IMR-90 (cell line): Measurements from ENCODE around the gene TFCP2. TPM values are rescaled to one million over a fixed set of nuclear protein-coding genes. Genes with fewer than 3 reads are reported as not detected.

Experiments used
- ATAC-seq: fragments of 200-7000 bp; cut with Tn5 transposase; 2 replicates; pipeline ENCODE4 v1.9.1; 2020; ENCODE audit warnings: low read depth, mild to moderate bottlenecking, moderate library complexity
- BruUV-seq: library from RNA; stranded (reverse); fragments of 400-500 nt; replicated peaks from 2 replicates; lab custom pipeline; 2021; lab: Mats Ljungman, UMichigan
- CTCF ChIA-PET: fragments of 300-600 bp; formaldehyde crosslinking; extraction: SDS; loops from one replicate; lab custom pipeline; 2021; ENCODE audit warnings: antibody characterized with exemption; lab: Yijun Ruan, JAX
- POLR2A ChIA-PET: fragments of 300-600 bp; sonication (Branson Sonifier 250); formaldehyde crosslinking; loops from one replicate; lab custom pipeline; 2022; ENCODE audit warnings: antibody characterized with exemption; ENCODE audit not compliant: unreplicated experiment; lab: Charles Lee
- DNase-seq: peaks from one replicate; pipeline ENCODE4 v3.0.0; 2013
- H2AFZ ChIP-seq: replicated peaks from 2 replicates; pipeline ENCODE3; 2013; ENCODE audit warnings: low read length, mild to moderate bottlenecking; ENCODE audit not compliant: poor library complexity
- H2AK5ac ChIP-seq: 2 replicates; pipeline ENCODE4 v1.6.1; 2013; ENCODE audit warnings: low read depth, low read length, inconsistent platforms
- H2AK9ac ChIP-seq: replicated peaks from 2 replicates; pipeline ENCODE3; 2013; ENCODE audit warnings: mild to moderate bottlenecking, low read depth, low read length, moderate library complexity; ENCODE audit not compliant: poor library complexity
- H2BK120ac ChIP-seq: 2 replicates; pipeline ENCODE4 v1.6.1; 2013; ENCODE audit warnings: low read depth, low read length, inconsistent platforms
- H2BK15ac ChIP-seq: 3 replicates; pipeline ENCODE4 v1.6.1; 2013; ENCODE audit warnings: low read depth, low read length, inconsistent platforms
- H2BK20ac ChIP-seq: 2 replicates; pipeline ENCODE4 v1.6.1; 2013; ENCODE audit warnings: low read depth, mild to moderate bottlenecking, inconsistent platforms, low read length, moderate library complexity
- H2BK5ac ChIP-seq: 2 replicates; pipeline ENCODE4 v1.6.1; 2013; ENCODE audit warnings: mild to moderate bottlenecking, low read depth, low read length, inconsistent platforms; ENCODE audit not compliant: poor library complexity, severe bottlenecking
- H3K14ac ChIP-seq: replicated peaks from 2 replicates; pipeline ENCODE4 v1.6.1; 2013; ENCODE audit warnings: low read depth, low read length, inconsistent platforms
- H3K18ac ChIP-seq: 2 replicates; pipeline ENCODE4 v1.6.1; 2013; ENCODE audit warnings: low read depth, low read length, control low read depth
- H3K23ac ChIP-seq: 2 replicates; pipeline ENCODE4 v1.6.1; 2013; ENCODE audit warnings: low read depth, low read length, inconsistent platforms
- H3K27ac ChIP-seq: 2 replicates; pipeline ENCODE4 v1.5.1; 2013; ENCODE audit warnings: mild to moderate bottlenecking, control low read depth, low read length; ENCODE audit not compliant: insufficient read depth
- H3K27me3 ChIP-seq: 2 replicates; pipeline ENCODE4 v1.6.1; 2013; ENCODE audit warnings: low read length; ENCODE audit not compliant: control insufficient read depth, insufficient read depth
- H3K36me3 ChIP-seq: 2 replicates; pipeline ENCODE4 v1.6.1; 2013; ENCODE audit warnings: low read length, mixed read lengths; ENCODE audit not compliant: control insufficient read depth, insufficient read depth
- H3K4ac ChIP-seq: 2 replicates; pipeline ENCODE4 v1.6.1; 2013; ENCODE audit warnings: low read depth, low read length, inconsistent platforms
- H3K4me1 ChIP-seq: 2 replicates; pipeline ENCODE4 v1.6.1; 2013; ENCODE audit warnings: low read length, mixed read lengths; ENCODE audit not compliant: control insufficient read depth, insufficient read depth
- H3K4me2 ChIP-seq: 2 replicates; pipeline ENCODE4 v1.6.1; 2013; ENCODE audit warnings: low read depth, mild to moderate bottlenecking, control low read depth, low read length, moderate library complexity
- H3K4me3 ChIP-seq: 2 replicates; pipeline ENCODE4 v1.5.1; 2013; ENCODE audit warnings: low read depth, mild to moderate bottlenecking, control low read depth, low read length, moderate library complexity; ENCODE audit not compliant: insufficient read depth
- H3K56ac ChIP-seq: 2 replicates; pipeline ENCODE4 v1.6.1; 2013; ENCODE audit warnings: low read length, inconsistent platforms; ENCODE audit not compliant: insufficient read depth; ENCODE audit errors: extremely low read depth
- H3K79me1 ChIP-seq, 2 experiments: 2 replicates each; pipeline ENCODE4 v1.6.1; 2013; ENCODE audit warnings: low read length in 2 of 2, inconsistent platforms in 1 of 2, low read depth in 1 of 2
- H3K9ac ChIP-seq: 2 replicates; pipeline ENCODE4 v1.6.1; 2013; ENCODE audit warnings: low read depth, low read length, control low read depth
- H3K9me1 ChIP-seq: 2 replicates; pipeline ENCODE4 v1.6.1; 2013; ENCODE audit warnings: low read length, inconsistent platforms; ENCODE audit not compliant: insufficient read depth
- H3K9me3 ChIP-seq: 2 replicates; pipeline ENCODE4 v1.6.1; 2013; ENCODE audit warnings: low read length; ENCODE audit not compliant: control insufficient read depth, insufficient read depth
- H4K20me1 ChIP-seq: 2 replicates; pipeline ENCODE4 v1.6.1; 2013; ENCODE audit warnings: low read length, inconsistent platforms; ENCODE audit not compliant: insufficient read depth
- H4K5ac ChIP-seq: 2 replicates; pipeline ENCODE4 v1.6.1; 2013; ENCODE audit warnings: mild to moderate bottlenecking, low read depth, low read length, control low read depth
- H4K8ac ChIP-seq, 2 experiments: 2 replicates each; pipeline ENCODE4 v1.6.1; 2013; ENCODE audit warnings: low read depth in 2 of 2, low read length in 2 of 2, control low read depth in 1 of 2, inconsistent platforms in 1 of 2
- H4K91ac ChIP-seq: 2 replicates; pipeline ENCODE4 v1.6.1; 2013; ENCODE audit warnings: low read depth, low read length, inconsistent platforms; ENCODE audit not compliant: insufficient read depth
- BHLHE40 ChIP-seq: fragments of 150-350 bp; IDR thresholded peaks from 2 replicates; pipeline ENCODE4 v1.6.1; 2016; ENCODE audit warnings: mild to moderate bottlenecking, low read depth, low read length
- CEBPB ChIP-seq: IDR thresholded peaks from 2 replicates; pipeline ENCODE4 v1.6.1; 2012; ENCODE audit warnings: low read depth, low read length, improper control_type of control experiment
- CHD1 ChIP-seq: IDR thresholded peaks from 2 replicates; pipeline ENCODE4 v1.6.1; 2012; ENCODE audit warnings: low read depth, low read length, improper control_type of control experiment
- FOS ChIP-seq: fragments of 150-350 bp; IDR thresholded peaks from 2 replicates; pipeline ENCODE4 v1.6.1; 2016; ENCODE audit warnings: low read depth, low read length
- MAFK ChIP-seq: IDR thresholded peaks from 2 replicates; pipeline ENCODE4 v1.6.1; 2012; ENCODE audit warnings: low read depth, low read length, improper control_type of control experiment
- MAZ ChIP-seq: IDR thresholded peaks from 2 replicates; pipeline ENCODE4 v1.6.1; 2012; ENCODE audit warnings: low read depth, mild to moderate bottlenecking, low read length, improper control_type of control experiment, moderate library complexity, borderline replicate concordance
- MXI1 ChIP-seq: IDR thresholded peaks from 2 replicates; pipeline ENCODE4 v1.6.1; 2012; ENCODE audit warnings: low read depth, mild to moderate bottlenecking, low read length, moderate library complexity, borderline replicate concordance
- NFE2L2 ChIP-seq: fragments of 150-350 bp; IDR thresholded peaks from 2 replicates; pipeline ENCODE4 v1.6.1; 2016; ENCODE audit warnings: low read depth, mild to moderate bottlenecking, low read length
- POLR2A ChIP-seq: IDR thresholded peaks from 2 replicates; pipeline ENCODE4 v1.6.1; 2012; ENCODE audit warnings: mild to moderate bottlenecking, low read depth, low read length
- RAD21 ChIP-seq: IDR thresholded peaks from 2 replicates; pipeline ENCODE4 v1.6.1; 2012; ENCODE audit warnings: low read length, improper control_type of control experiment
- RCOR1 ChIP-seq: IDR thresholded peaks from 2 replicates; pipeline ENCODE4 v1.6.1; 2012; ENCODE audit warnings: mild to moderate bottlenecking, low read length, improper control_type of control experiment; ENCODE audit not compliant: insufficient replicate concordance
- RFX5 ChIP-seq: IDR thresholded peaks from 2 replicates; pipeline ENCODE4 v1.8.0; 2012; ENCODE audit warnings: low read depth, mild to moderate bottlenecking, low read length, moderate library complexity
- SMC3 ChIP-seq: fragments of 150-350 bp; IDR thresholded peaks from 2 replicates; pipeline ENCODE4 v1.6.1; 2016; ENCODE audit warnings: low read depth, mild to moderate bottlenecking, antibody characterized with exemption, low read length, moderate library complexity
- dilution Hi-C: fragments of 300-500 bp; cut with HindIII; formaldehyde crosslinking; loops from one replicate; pipeline ENCODE4 v1.14.3; 2018; ENCODE audit warnings: low sequenced_read_pairs; ENCODE audit not compliant: unreplicated experiment
- in situ Hi-C: fragments of 300-500 bp; cut with MboI; formaldehyde crosslinking; loops from 3 replicates; pipeline ENCODE4 v1.14.3; 2019; ENCODE audit warnings: low sequenced_read_pairs, inconsistent platforms, mixed read lengths
- intact Hi-C: fragments of 100-400 bp; cut with micrococcal nuclease; formaldehyde crosslinking; loops from 2 replicates; pipeline ENCODE4 v1.10.0; 2022
- polyA plus RNA-seq, 3 experiments: library from polyadenylated mRNA; depleted of rRNA; stranded (reverse); fragments of >200 nt; gene quantifications; 2 replicates each; pipeline ENCODE4 v1.2.3, GENCODE V29; 2012; ENCODE audit warnings: low replicate concordance in 1 of 3
- total RNA-seq: library from RNA; depleted of rRNA; stranded (reverse); fragments of >200 nt; gene quantifications from 2 replicates; pipeline ENCODE4 v1.2.3, GENCODE V29; 2012
- TF ChIP-seq, protein P1 (sequence below): fragments of 150-350 bp; IDR thresholded peaks from 2 replicates; pipeline ENCODE4 v1.6.1; 2016; ENCODE audit warnings: low read depth, mild to moderate bottlenecking, low read length, moderate library complexity, borderline replicate concordance
- TF ChIP-seq, protein P2 (sequence below): conservative IDR thresholded peaks from 2 replicates; pipeline ENCODE4 v1.5.1; 2012; ENCODE audit warnings: mild to moderate bottlenecking, low read depth, low read length, improper control_type of control experiment
- TF ChIP-seq, protein P3 (sequence below): fragments of 150-350 bp; IDR thresholded peaks from 2 replicates; pipeline ENCODE4 v1.6.1; 2017; ENCODE audit warnings: mild to moderate bottlenecking, antibody characterized with exemption, low read length, low read depth

Gene TFCP2
- total and polyA plus RNA-seq, 2 of the 4 experiments (the other 2 are of a cell fraction): 10.0 to 15.4 TPM

DNA sequence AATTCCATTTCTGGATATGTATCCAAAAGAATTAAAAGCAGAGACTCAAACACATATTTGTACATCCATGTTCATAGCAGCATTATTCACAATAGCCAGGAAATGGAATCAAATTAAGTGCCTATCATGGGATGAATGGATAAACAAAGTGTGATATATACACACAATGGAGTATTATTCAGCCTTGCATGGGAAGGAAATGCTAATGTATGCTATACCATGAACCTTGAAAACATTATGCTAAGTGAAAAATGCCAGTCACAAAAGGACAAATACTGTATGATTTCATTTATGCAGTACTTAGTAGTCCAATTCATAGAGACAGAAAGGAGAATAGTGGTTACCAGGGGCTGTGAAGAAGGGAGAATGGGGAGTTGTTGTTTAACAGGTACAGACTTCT is 57.4 kb downstream of the TFCP2 start:
- no peak overlapping the region for H2BK20ac ChIP-seq
- peaks cover 6% of the 10 kb centered on the region for H3K36me3 ChIP-seq
- ATAC-seq (no peak), DNase-seq (no peak)
- H4K5ac ChIP-seq: no peak overlapping the region
- no peaks in the 10 kb centered on the region for H3K27me3 ChIP-seq
- no peak overlapping the region for H2AFZ ChIP-seq
- H3K23ac ChIP-seq: no peak overlapping the region
- no TSS peak for BruUV-seq
- H4K91ac ChIP-seq: no peak overlapping the region
- no peak for TF ChIP-seq FOS
- no peak for TF ChIP-seq CEBPB
- no peak for TF ChIP-seq SMC3
- no peak for TF ChIP-seq NFE2L2
- TF ChIP-seq, protein P1, sequence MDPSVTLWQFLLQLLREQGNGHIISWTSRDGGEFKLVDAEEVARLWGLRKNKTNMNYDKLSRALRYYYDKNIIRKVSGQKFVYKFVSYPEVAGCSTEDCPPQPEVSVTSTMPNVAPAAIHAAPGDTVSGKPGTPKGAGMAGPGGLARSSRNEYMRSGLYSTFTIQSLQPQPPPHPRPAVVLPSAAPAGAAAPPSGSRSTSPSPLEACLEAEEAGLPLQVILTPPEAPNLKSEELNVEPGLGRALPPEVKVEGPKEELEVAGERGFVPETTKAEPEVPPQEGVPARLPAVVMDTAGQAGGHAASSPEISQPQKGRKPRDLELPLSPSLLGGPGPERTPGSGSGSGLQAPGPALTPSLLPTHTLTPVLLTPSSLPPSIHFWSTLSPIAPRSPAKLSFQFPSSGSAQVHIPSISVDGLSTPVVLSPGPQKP: no peak
- TF ChIP-seq MAZ: no peak
- TF ChIP-seq RCOR1: no peak
- TF ChIP-seq, protein P2, sequence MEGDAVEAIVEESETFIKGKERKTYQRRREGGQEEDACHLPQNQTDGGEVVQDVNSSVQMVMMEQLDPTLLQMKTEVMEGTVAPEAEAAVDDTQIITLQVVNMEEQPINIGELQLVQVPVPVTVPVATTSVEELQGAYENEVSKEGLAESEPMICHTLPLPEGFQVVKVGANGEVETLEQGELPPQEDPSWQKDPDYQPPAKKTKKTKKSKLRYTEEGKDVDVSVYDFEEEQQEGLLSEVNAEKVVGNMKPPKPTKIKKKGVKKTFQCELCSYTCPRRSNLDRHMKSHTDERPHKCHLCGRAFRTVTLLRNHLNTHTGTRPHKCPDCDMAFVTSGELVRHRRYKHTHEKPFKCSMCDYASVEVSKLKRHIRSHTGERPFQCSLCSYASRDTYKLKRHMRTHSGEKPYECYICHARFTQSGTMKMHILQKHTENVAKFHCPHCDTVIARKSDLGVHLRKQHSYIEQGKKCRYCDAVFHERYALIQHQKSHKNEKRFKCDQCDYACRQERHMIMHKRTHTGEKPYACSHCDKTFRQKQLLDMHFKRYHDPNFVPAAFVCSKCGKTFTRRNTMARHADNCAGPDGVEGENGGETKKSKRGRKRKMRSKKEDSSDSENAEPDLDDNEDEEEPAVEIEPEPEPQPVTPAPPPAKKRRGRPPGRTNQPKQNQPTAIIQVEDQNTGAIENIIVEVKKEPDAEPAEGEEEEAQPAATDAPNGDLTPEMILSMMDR: no peak
- no peak for TF ChIP-seq MAFK
- TF ChIP-seq BHLHE40: no peak
- TF ChIP-seq, protein P3, sequence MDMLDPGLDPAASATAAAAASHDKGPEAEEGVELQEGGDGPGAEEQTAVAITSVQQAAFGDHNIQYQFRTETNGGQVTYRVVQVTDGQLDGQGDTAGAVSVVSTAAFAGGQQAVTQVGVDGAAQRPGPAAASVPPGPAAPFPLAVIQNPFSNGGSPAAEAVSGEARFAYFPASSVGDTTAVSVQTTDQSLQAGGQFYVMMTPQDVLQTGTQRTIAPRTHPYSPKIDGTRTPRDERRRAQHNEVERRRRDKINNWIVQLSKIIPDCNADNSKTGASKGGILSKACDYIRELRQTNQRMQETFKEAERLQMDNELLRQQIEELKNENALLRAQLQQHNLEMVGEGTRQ: no peak
- TF ChIP-seq POLR2A: no peak
- TF ChIP-seq RAD21: no peak
- no peak for TF ChIP-seq MXI1
- no peak for TF ChIP-seq RFX5
- no peak for TF ChIP-seq CHD1
- H3K79me1 ChIP-seq: peaks cover 0 to 10% of the 10 kb centered on the region in 2 experiments; a peak in 1 of 4 replicates
- no peak overlapping the region for H3K9ac ChIP-seq
- no peak overlapping the region for H2AK5ac ChIP-seq
- H3K9me1 ChIP-seq: no peaks in the 10 kb centered on the region
- peaks cover 2% of the 10 kb centered on the region; the same call in 1 of the 2 replicates for H3K4me1 ChIP-seq
- H2BK120ac ChIP-seq: no peak overlapping the region
- no peak overlapping the region for H3K4me3 ChIP-seq
- no peak overlapping the region for H3K4me2 ChIP-seq
- dilution Hi-C loops: no loop called here
- ChIA-PET CTCF (no interaction called here), POLR2A (no interaction called here)
- H3K9me3 ChIP-seq: no peaks in the 10 kb centered on the region
- H3K4ac ChIP-seq: no peak overlapping the region
- no peak overlapping the region for H2BK15ac ChIP-seq
- intact Hi-C loops: no loop called here
- H3K27ac ChIP-seq: no peak overlapping the region
- H4K8ac ChIP-seq: no peak overlapping the region
- H2AK9ac ChIP-seq: no peak overlapping the region
- peaks cover 4% of the 10 kb centered on the region; the same call in 1 of the 2 replicates for H4K20me1 ChIP-seq
- no peak overlapping the region for H3K18ac ChIP-seq
- H3K14ac ChIP-seq: no peak overlapping the region
- no peak overlapping the region for H3K56ac ChIP-seq
- H2BK5ac ChIP-seq: no peak overlapping the region
- in situ Hi-C loops: no loop called here
